HG03571 (cell line): ENCODE results near the gene TOPORS.
"Not testable (repeated sequence)": the region's sequence is repeated elsewhere in the genome, so short reads cannot be mapped to it uniquely, and the experiment has no call there.

ENCODE experiments used
- ATAC-seq: cut with Tn5 transposase; IDR thresholded peaks from one replicate; pipeline ENCODE4 v1.9.1; 2021; ENCODE audit not compliant: unreplicated experiment

Gene TOPORS

GRCh38 chr9:32566770-32567169 is 14.4 kb upstream of the TOPORS start:
- no peak for ATAC-seq

- no peak for ATAC-seq
Observed at GRCh38 chr9:32565967-32566366, 13.6 kb upstream of the TOPORS start.

GRCh38 chr9:32558408-32558934 is 6.1 kb upstream of the TOPORS start:
- ATAC-seq = no peak

- no peak for ATAC-seq
Observed at GRCh38 chr9:32554591-32554990, 2.2 kb upstream of the TOPORS start.

GRCh38 chr9:32554107-32554506 is 1.7 kb upstream of the TOPORS start:
- ATAC-seq = no peak

- ATAC-seq = peak; percentile 5
Observed at GRCh38 chr9:32551276-32552051, 922 bp downstream of the TOPORS start.

GRCh38 chr9:32550562-32551275 is 1.7 kb downstream of the TOPORS start:
- ATAC-seq = peak; percentile 66

GRCh38 chr9:32550150-32550561 is 2.2 kb downstream of the TOPORS start:
- ATAC-seq = no peak

- not testable (repeated sequence) for ATAC-seq
Observed at GRCh38 chr9:32548213-32548612, 4.2 kb downstream of the TOPORS start.

- ATAC-seq = no peak
Observed at GRCh38 chr9:32545884-32546283, 6.5 kb downstream of the TOPORS start.

- ATAC-seq = no peak
Observed at GRCh38 chr9:32543047-32543446, 9.3 kb downstream of the TOPORS start.

- ATAC-seq = no peak
Observed at GRCh38 chr9:32533816-32534215, 18.6 kb downstream of the TOPORS start.

GRCh38 chr9:32533336-32533735 is 19.1 kb downstream of the TOPORS start:
- ATAC-seq = no peak

GRCh38 chr9:32526707-32527048 is 25.7 kb downstream of the TOPORS start:
- ATAC-seq = no peak

- peak; percentile 66 for ATAC-seq
Observed at GRCh38 chr9:32526041-32526706, 26.2 kb downstream of the TOPORS start, which contains the start of gene RIGI. TSS of gene RIGI (minus strand) at chr9:32526196. CDS start at chr9:32526166, 30 bp downstream.

GRCh38 chr9:32525709-32526030 is 26.7 kb downstream of the TOPORS start:
- no peak for ATAC-seq

GRCh38 chr9:32524892-32525708 is 27.3 kb downstream of the TOPORS start:
- no peak for ATAC-seq

- not testable (repeated sequence) for ATAC-seq
Observed at GRCh38 chr9:32524558-32524891, 27.9 kb downstream of the TOPORS start.

- no peak for ATAC-seq
Observed at GRCh38 chr9:32523910-32524309, 28.5 kb downstream of the TOPORS start.

GRCh38 chr9:32518276-32518675 is 34.1 kb downstream of the TOPORS start:
- ATAC-seq = no peak

GRCh38 chr9:32516241-32516640 is 36.1 kb downstream of the TOPORS start:
- ATAC-seq = no peak
